SK-N-SH (cell line): ENCODE results near the gene MAPK13. TPM values are rescaled to one million over a fixed set of nuclear protein-coding genes. Genes with fewer than 3 reads are reported as not detected.

Source experiments
- CTCF ChIA-PET: fragments of 300-600, 350-600 bp; formaldehyde crosslinking; extraction: SDS; loops from one replicate; lab custom pipeline; 2021; lab: Yijun Ruan, JAX
- POLR2A ChIA-PET: fragments of 350-600 bp; sonication (Branson Sonifier 250); formaldehyde crosslinking; extraction: SDS; loops from one replicate; lab custom pipeline; 2020; ENCODE audit warnings: antibody characterized with exemption, inconsistent platforms; lab: Yijun Ruan, JAX
- DNase-seq: peaks from one replicate; pipeline ENCODE4 v3.0.0; 2012
- H2AFZ ChIP-seq: fragments of 200-600 bp; sonication (generic); 2 replicates; pipeline ENCODE4 v1.8.1; 2016; ENCODE audit warnings: antibody characterized with exemption, mild to moderate bottlenecking, low read depth
- H3F3A ChIP-seq: fragments of 200-600 bp; sonication (generic); replicated peaks from 2 replicates; pipeline ENCODE3; 2016; ENCODE audit warnings: antibody characterized with exemption, mild to moderate bottlenecking; ENCODE audit not compliant: insufficient read depth
- H3K27ac ChIP-seq, 2 experiments: fragments of 200-500 bp in 1 of 2; fragments of 200-600 bp in 1 of 2; sonication (Bioruptor generic) in 1 of 2; sonication (generic), shearing (Covaris generic) in 1 of 2; 2 replicates each; pipeline versions ENCODE4 v1.5.1 to v1.6.1; 2014 to 2016; ENCODE audit warnings: low read depth in 2 of 2, inconsistent platforms in 1 of 2, low read length in 1 of 2, mild to moderate bottlenecking in 1 of 2, mixed read lengths in 1 of 2
- H3K27me3 ChIP-seq: fragments of 200-600 bp; sonication (generic), shearing (Covaris generic); 2 replicates; pipeline ENCODE4 v1.6.1; 2016; ENCODE audit warnings: mixed run types; ENCODE audit not compliant: insufficient read depth
- H3K36me3 ChIP-seq, 2 experiments: fragments of 200-500 bp in 1 of 2; fragments of 200-600 bp in 1 of 2; sonication (Bioruptor generic) in 1 of 2; sonication (generic) in 1 of 2; replicated peaks in 1 of 2; 2 replicates each; pipeline versions ENCODE3 to v1.5.1; 2014 to 2016; ENCODE audit warnings: low read length in 1 of 2, mild to moderate bottlenecking in 1 of 2; ENCODE audit not compliant: insufficient read depth in 2 of 2, control insufficient read depth in 1 of 2
- H3K4me1 ChIP-seq, 2 experiments: fragments of 200-500 bp in 1 of 2; fragments of 200-600 bp in 1 of 2; sonication (Bioruptor generic) in 1 of 2; sonication (generic), shearing (Covaris generic) in 1 of 2; 2 replicates each; pipeline versions ENCODE4 v1.5.1 to v1.6.1; 2014 to 2016; ENCODE audit warnings: low read depth in 1 of 2, low read length in 1 of 2, mixed run types in 1 of 2; ENCODE audit not compliant: insufficient read depth in 2 of 2, control insufficient read depth in 1 of 2
- H3K4me2 ChIP-seq: fragments of 200-600 bp; sonication (generic), shearing (Covaris generic); 2 replicates; pipeline ENCODE4 v1.6.1; 2017; ENCODE audit warnings: mixed run types
- H3K4me3 ChIP-seq, 2 experiments: fragments of 200-500 bp in 1 of 2; fragments of 200-600 bp in 1 of 2; sonication (Bioruptor generic) in 1 of 2; sonication (generic), shearing (Covaris generic) in 1 of 2; 2 replicates each; pipeline versions ENCODE4 v1.5.1 to v1.8.1; 2014 to 2016; ENCODE audit warnings: low read depth in 2 of 2, inconsistent platforms in 1 of 2, low read length in 1 of 2, mild to moderate bottlenecking in 1 of 2, mixed read lengths in 1 of 2, moderate library complexity in 1 of 2
- H3K79me2 ChIP-seq: fragments of 200-600 bp; sonication (generic); 2 replicates; pipeline ENCODE4 v1.8.1; 2017; ENCODE audit warnings: mild to moderate bottlenecking; ENCODE audit not compliant: insufficient read depth
- H3K9ac ChIP-seq: fragments of 200-600 bp; sonication (generic); 2 replicates; pipeline ENCODE4 v1.6.1; 2017; ENCODE audit warnings: mixed run types
- H3K9me2 ChIP-seq: fragments of 200-600 bp; sonication (generic); 2 replicates; pipeline ENCODE4 v1.6.1; 2017; ENCODE audit warnings: mixed run types
- H3K9me3 ChIP-seq: fragments of 200-600 bp; sonication (generic); 2 replicates; pipeline ENCODE4 v1.6.1; 2017; ENCODE audit warnings: mixed run types, mild to moderate bottlenecking, moderate library complexity
- H4K20me1 ChIP-seq: fragments of 200-600 bp; sonication (generic); 2 replicates; pipeline ENCODE4 v1.6.1; 2017; ENCODE audit warnings: mild to moderate bottlenecking, mixed run types; ENCODE audit not compliant: insufficient read depth
- CTCF ChIP-seq: fragments of 200-600 bp; sonication (generic); IDR thresholded peaks from 2 replicates; pipeline ENCODE4 v1.6.1; 2017; ENCODE audit warnings: antibody characterized with exemption, mild to moderate bottlenecking, moderate library complexity
- ELF1 ChIP-seq: IDR thresholded peaks from 2 replicates; pipeline ENCODE4 v1.4.0; 2012
- EP300 ChIP-seq, 2 experiments: IDR thresholded peaks; 2 replicates each; pipeline versions ENCODE4 v1.4.0 to v1.6.1; 2012; ENCODE audit warnings: borderline replicate concordance in 1 of 2, low read depth in 1 of 2, low read length in 1 of 2
- EZH2phosphoT487 ChIP-seq: fragments of 200-600 bp; sonication (generic); IDR thresholded peaks from 2 replicates; pipeline ENCODE4 v1.6.1; 2017; ENCODE audit warnings: low read depth, mixed run types, mild to moderate bottlenecking, antibody characterized with exemption, moderate library complexity, borderline replicate concordance
- FOSL2 ChIP-seq: IDR thresholded peaks from 2 replicates; pipeline ENCODE4 v1.4.0; 2012; ENCODE audit warnings: low read depth, mild to moderate bottlenecking, moderate library complexity, borderline replicate concordance
- FOXJ3 ChIP-seq: sonication (generic); formaldehyde crosslinking; IDR thresholded peaks from 2 replicates; pipeline ENCODE4 v1.5.1; 2020; ENCODE audit warnings: mild to moderate bottlenecking, missing genetic modification reagents
- GATA2 ChIP-seq: sonication (generic); formaldehyde crosslinking; IDR thresholded peaks from 2 replicates; pipeline ENCODE4 v1.5.0; 2020; ENCODE audit warnings: mild to moderate bottlenecking, missing genetic modification reagents
- JUND ChIP-seq: IDR thresholded peaks from 2 replicates; pipeline ENCODE4 v1.4.0; 2012
- MEF2A ChIP-seq: IDR thresholded peaks from 2 replicates; pipeline ENCODE4 v1.4.0; 2012; ENCODE audit warnings: low read depth, borderline replicate concordance
- MXI1 ChIP-seq: IDR thresholded peaks from 2 replicates; pipeline ENCODE4 v1.6.1; 2012; ENCODE audit warnings: mild to moderate bottlenecking, low read depth, low read length, improper control_type of control experiment
- PBX3 ChIP-seq: IDR thresholded peaks from 2 replicates; pipeline ENCODE4; 2012
- RAD21 ChIP-seq: IDR thresholded peaks from 2 replicates; pipeline ENCODE4 v1.6.1; 2012; ENCODE audit warnings: mild to moderate bottlenecking, low read length
- RXRA ChIP-seq: IDR thresholded peaks from 2 replicates; pipeline ENCODE4 v1.4.0; 2012; ENCODE audit warnings: low read depth, mild to moderate bottlenecking, borderline replicate concordance
- SMC3 ChIP-seq: IDR thresholded peaks from 2 replicates; pipeline ENCODE4 v1.6.1; 2012; ENCODE audit warnings: low read depth, low read length, improper control_type of control experiment
- TCF12 ChIP-seq: IDR thresholded peaks from 2 replicates; pipeline ENCODE4 v1.4.0; 2012
- TEAD4 ChIP-seq: IDR thresholded peaks from 2 replicates; pipeline ENCODE4 v1.4.0; 2012; ENCODE audit warnings: mild to moderate bottlenecking, borderline replicate concordance; ENCODE audit not compliant: insufficient read depth
- YY1 ChIP-seq: IDR thresholded peaks from 2 replicates; pipeline ENCODE4 v1.4.0; 2012; ENCODE audit warnings: low read depth, mild to moderate bottlenecking
- WGBS: methylation state at CpG from one replicate; pipeline ENCODE4 v1.1.6; 2017; ENCODE audit warnings: low lambda C conversion rate; 5-methylcytosine and 5-hydroxymethylcytosine counted together
- polyA plus RNA-seq, 3 experiments: library from polyadenylated mRNA; depleted of rRNA; stranded (reverse); fragments of >200 nt; gene quantifications; 2 replicates each; pipeline ENCODE4 v1.2.3, GENCODE V29; 2012
- TF ChIP-seq, protein P1 (sequence below): IDR thresholded peaks from 2 replicates; pipeline ENCODE4 v1.6.1; 2012; ENCODE audit warnings: mild to moderate bottlenecking, low read depth, low read length, moderate library complexity
- TF ChIP-seq, protein P2 (sequence below): IDR thresholded peaks from 2 replicates; pipeline ENCODE4 v1.4.0; 2012; ENCODE audit warnings: low read depth, borderline replicate concordance
- TF ChIP-seq, protein P3 (sequence below): fragments of 150-350 bp; IDR thresholded peaks from 2 replicates; pipeline ENCODE4 v1.6.1; 2016; ENCODE audit warnings: mild to moderate bottlenecking, low read depth, low read length

Gene MAPK13
- polyA plus RNA-seq, 1 of the 3 experiments (the other 2 are of a cell fraction) = 2.3 TPM

GRCh38 chr6:36126121-36126520, 4.2 kb upstream of the MAPK13 start:
- Histone ChIP-seq H3K27me3 (no peaks in the 10 kb centered on the region), H3K9ac (no peak overlapping the region), H2AFZ (no peak overlapping the region), H3K4me3 (no peak overlapping the region), H3K9me2 (no peaks in the 10 kb centered on the region), H4K20me1 (no peaks in the 10 kb centered on the region), H3K79me2 (no peaks in the 10 kb centered on the region), H3F3A (peaks cover 4% of the 10 kb centered on the region), H3K9me3 (no peaks in the 10 kb centered on the region), H3K4me1 (peaks cover 1 to 30% of the 10 kb centered on the region in 2 experiments; a peak in 1 of 4 replicates), H3K27ac (no peak overlapping the region), H3K4me2 (no peak overlapping the region), H3K36me3 (no peaks in the 10 kb centered on the region)
- TF ChIP-seq FOXJ3 (CRISPR knock-in tag) = no peak
- no peak for TF ChIP-seq TCF12
- no peak for TF ChIP-seq MXI1
- TF ChIP-seq, protein P1, sequence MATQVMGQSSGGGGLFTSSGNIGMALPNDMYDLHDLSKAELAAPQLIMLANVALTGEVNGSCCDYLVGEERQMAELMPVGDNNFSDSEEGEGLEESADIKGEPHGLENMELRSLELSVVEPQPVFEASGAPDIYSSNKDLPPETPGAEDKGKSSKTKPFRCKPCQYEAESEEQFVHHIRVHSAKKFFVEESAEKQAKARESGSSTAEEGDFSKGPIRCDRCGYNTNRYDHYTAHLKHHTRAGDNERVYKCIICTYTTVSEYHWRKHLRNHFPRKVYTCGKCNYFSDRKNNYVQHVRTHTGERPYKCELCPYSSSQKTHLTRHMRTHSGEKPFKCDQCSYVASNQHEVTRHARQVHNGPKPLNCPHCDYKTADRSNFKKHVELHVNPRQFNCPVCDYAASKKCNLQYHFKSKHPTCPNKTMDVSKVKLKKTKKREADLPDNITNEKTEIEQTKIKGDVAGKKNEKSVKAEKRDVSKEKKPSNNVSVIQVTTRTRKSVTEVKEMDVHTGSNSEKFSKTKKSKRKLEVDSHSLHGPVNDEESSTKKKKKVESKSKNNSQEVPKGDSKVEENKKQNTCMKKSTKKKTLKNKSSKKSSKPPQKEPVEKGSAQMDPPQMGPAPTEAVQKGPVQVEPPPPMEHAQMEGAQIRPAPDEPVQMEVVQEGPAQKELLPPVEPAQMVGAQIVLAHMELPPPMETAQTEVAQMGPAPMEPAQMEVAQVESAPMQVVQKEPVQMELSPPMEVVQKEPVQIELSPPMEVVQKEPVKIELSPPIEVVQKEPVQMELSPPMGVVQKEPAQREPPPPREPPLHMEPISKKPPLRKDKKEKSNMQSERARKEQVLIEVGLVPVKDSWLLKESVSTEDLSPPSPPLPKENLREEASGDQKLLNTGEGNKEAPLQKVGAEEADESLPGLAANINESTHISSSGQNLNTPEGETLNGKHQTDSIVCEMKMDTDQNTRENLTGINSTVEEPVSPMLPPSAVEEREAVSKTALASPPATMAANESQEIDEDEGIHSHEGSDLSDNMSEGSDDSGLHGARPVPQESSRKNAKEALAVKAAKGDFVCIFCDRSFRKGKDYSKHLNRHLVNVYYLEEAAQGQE = no peak
- TF ChIP-seq, protein P2, sequence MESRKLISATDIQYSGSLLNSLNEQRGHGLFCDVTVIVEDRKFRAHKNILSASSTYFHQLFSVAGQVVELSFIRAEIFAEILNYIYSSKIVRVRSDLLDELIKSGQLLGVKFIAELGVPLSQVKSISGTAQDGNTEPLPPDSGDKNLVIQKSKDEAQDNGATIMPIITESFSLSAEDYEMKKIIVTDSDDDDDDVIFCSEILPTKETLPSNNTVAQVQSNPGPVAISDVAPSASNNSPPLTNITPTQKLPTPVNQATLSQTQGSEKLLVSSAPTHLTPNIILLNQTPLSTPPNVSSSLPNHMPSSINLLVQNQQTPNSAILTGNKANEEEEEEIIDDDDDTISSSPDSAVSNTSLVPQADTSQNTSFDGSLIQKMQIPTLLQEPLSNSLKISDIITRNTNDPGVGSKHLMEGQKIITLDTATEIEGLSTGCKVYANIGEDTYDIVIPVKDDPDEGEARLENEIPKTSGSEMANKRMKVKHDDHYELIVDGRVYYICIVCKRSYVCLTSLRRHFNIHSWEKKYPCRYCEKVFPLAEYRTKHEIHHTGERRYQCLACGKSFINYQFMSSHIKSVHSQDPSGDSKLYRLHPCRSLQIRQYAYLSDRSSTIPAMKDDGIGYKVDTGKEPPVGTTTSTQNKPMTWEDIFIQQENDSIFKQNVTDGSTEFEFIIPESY = no peak
- TF ChIP-seq ELF1 = no peak
- no peak for TF ChIP-seq EZH2phosphoT487
- TF ChIP-seq CTCF = no peak
- no peak for TF ChIP-seq EP300 (IDR thresholded peaks at IDR 0.05; ENCODE audit: borderline replicate concordance in 1 of 2, low read depth in 1 of 2, low read length in 1 of 2)
- no peak for TF ChIP-seq JUND
- TF ChIP-seq GATA2 = no peak
- TF ChIP-seq PBX3 = no peak
- TF ChIP-seq FOSL2 = no peak
- no peak for TF ChIP-seq YY1
- TF ChIP-seq RAD21 = no peak
- TF ChIP-seq, protein P3, sequence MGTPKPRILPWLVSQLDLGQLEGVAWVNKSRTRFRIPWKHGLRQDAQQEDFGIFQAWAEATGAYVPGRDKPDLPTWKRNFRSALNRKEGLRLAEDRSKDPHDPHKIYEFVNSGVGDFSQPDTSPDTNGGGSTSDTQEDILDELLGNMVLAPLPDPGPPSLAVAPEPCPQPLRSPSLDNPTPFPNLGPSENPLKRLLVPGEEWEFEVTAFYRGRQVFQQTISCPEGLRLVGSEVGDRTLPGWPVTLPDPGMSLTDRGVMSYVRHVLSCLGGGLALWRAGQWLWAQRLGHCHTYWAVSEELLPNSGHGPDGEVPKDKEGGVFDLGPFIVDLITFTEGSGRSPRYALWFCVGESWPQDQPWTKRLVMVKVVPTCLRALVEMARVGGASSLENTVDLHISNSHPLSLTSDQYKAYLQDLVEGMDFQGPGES = no peak
- TF ChIP-seq MEF2A = no peak
- no peak for TF ChIP-seq SMC3
- no peak for TF ChIP-seq RXRA
- TF ChIP-seq TEAD4 = no peak
- DNase-seq = no peak
- ChIA-PET CTCF (interaction anchor here (0.7 to 1.4 kb wide), 5 partner anchors 14 to 234 kb away, joined by 3 to 5 read pairs (median 3); partner anchors contain the start of gene MAPK14), POLR2A (interaction anchor here (1.4 kb wide), 1 partner anchor 98 kb away, joined by 4 read pairs; the partner anchor contains the start of gene MAPK14)
- WGBS = 93% methylated on average over 2 of the region's 2 CpGs
